Measurements from ENCODE around the gene MSN.
"Not testable (repeated sequence)": the region's sequence is repeated elsewhere in the genome, so short reads cannot be mapped to it uniquely, and the experiment has no call there.

The MSN gene

DNA sequence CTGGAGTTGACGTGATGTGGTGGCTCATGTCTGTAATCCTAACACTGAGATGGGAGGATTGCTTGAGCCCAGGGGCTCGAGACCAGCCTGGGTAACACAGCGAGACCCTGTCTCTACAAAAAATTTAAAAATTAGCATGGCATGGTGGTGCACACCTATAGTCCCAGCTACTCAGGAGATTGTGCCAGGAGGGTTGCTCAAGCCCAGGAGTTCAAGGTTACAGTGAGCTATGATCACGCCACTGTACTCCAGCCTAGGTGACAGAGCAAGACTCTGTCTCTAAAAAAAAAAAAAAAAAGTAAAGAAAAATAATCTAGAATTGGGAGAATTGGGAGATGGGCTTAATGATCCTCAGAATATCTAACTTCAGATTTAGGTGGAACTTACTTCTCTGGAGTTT is 51.1 kb downstream of the MSN start:
- DNase-seq (ENCODE audit: low read depth in 2 of 2) = no peak

GRCh38 chrX:65720381-65720964 is 53.0 kb downstream of the MSN start:
- DNase-seq (ENCODE audit: low read depth in 2 of 2) = no peak

- DNase-seq (ENCODE audit: low read depth in 2 of 2) = no peak
These were observed 56.3 kb downstream of the MSN start for GRCh38 chrX:65723706-65724105.

DNA sequence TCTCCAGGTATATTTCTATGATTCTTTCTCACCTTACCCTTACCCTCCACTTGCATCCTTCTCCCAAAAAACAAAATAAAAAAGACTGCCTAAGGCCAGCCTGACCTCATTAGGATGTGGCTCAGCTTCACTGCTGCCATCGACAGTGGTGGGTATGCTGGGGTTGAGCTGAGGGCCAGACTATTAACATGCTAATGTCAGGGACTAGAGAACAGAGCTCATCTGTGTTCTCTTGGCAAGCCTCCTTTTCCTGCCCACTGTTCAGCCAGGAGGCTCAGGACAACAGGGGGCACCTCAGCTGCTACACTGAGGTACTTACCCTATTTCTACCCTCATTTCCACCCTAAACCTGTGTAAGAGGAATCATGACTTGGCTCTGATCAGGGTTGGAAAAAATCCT is 59.3 kb downstream of the MSN start:
- no peak for DNase-seq (ENCODE audit: low read depth in 2 of 2)

- peak in 1 of 2 donors; percentile 5 for DNase-seq (ENCODE audit: low read depth in 2 of 2)
These were observed 64.3 kb downstream of the MSN start for GRCh38 chrX:65731684-65732289.

DNA sequence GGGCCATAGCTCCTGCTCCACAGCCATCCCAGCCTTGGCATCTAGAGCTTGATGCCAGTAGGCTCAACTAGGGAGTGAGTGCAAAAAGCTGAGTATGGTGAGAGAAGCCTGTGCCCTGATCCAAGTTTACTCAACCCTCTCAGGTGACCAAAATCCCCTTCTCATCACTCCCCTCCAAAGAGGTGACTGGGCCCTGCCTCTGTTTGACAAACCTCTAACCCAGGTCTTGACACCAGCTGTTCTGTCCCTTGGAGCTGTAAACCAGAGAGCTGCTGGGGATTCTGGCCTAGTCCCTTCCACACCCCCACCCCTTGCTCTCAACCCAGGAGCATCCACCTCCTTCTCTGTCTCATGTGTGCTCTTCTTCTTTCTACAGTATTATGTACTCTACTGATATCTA is 73.5 kb downstream of the MSN start:
- DNase-seq (ENCODE audit: low read depth in 2 of 2) = no peak

- no peak for DNase-seq (ENCODE audit: low read depth in 2 of 2)
These were observed 74.4 kb downstream of the MSN start for GRCh38 chrX:65741823-65742222.

- DNase-seq (ENCODE audit: low read depth in 2 of 2) = no peak
These were observed 77.5 kb downstream of the MSN start for GRCh38 chrX:65744965-65745364.

- no peak for DNase-seq (ENCODE audit: low read depth in 2 of 2)
These were observed 78.0 kb downstream of the MSN start for GRCh38 chrX:65745427-65745826.

- no peak for DNase-seq (ENCODE audit: low read depth in 2 of 2)
These were observed 78.5 kb downstream of the MSN start for GRCh38 chrX:65745992-65746391.

DNA sequence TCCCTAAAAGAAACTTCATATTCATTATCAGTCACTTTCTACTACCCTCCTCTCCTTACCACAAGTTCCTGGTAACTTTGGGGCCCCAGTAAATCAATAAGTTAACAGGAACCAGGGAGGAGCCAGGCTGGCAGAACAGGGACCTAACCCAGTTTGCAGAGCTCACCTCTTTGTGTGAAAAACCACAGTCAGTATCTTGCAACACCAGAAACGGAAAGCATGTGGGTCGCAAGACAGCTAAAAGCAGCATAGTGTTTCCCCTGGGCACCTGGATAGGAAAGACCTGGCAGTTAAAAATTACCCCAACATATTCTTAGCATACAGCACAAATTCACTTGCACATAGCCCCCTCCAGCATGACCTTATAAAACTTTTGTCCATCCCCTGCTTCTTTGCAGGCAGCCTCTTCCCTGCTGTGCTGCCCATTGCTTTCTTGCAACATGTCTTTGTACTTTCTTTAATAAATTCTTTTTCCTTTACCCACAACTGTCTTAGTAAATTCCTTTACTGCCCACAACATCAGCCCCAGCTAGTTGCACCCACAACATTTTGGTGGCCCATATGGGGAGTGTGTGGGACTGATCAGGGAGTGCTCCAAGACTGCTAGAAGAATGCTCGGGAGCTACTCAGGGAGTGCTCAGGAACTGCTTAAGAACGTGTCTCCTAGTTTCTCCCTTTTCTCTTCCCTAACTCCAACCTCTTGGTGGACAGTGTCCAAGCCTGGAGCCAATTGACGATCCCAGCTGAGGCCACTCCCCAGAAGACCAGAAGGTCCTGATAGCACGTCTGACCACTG is 83.4 kb downstream of the MSN start:
- peak in 1 of 2 donors; percentile 16 for DNase-seq (ENCODE audit: low read depth in 2 of 2)

- DNase-seq (ENCODE audit: low read depth in 2 of 2) = no peak
These were observed 84.1 kb downstream of the MSN start for GRCh38 chrX:65751519-65751918.

DNA sequence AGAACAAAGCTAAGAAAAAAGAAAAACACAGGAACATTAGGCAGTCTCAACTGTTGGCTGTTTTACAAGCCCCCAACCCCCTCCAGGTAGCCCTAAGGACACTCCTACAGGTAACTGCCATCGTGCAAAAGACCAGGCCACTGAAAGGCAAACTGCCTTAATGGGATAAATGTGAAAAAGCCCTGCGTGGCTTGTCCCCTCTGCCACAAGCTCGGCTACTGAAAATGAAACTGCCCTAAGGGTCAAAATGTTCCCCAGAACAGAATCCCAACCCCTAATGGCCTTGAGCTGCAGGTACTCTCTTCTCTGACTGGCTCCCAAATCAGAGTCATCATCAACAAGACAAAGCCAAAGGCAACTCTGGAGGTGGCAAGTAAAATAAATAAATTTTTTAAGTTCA is 84.8 kb downstream of the MSN start:
- DNase-seq (ENCODE audit: low read depth in 2 of 2) = no peak

- no peak for DNase-seq (ENCODE audit: low read depth in 2 of 2)
These were observed 88.3 kb downstream of the MSN start for GRCh38 chrX:65755786-65756185.

DNA sequence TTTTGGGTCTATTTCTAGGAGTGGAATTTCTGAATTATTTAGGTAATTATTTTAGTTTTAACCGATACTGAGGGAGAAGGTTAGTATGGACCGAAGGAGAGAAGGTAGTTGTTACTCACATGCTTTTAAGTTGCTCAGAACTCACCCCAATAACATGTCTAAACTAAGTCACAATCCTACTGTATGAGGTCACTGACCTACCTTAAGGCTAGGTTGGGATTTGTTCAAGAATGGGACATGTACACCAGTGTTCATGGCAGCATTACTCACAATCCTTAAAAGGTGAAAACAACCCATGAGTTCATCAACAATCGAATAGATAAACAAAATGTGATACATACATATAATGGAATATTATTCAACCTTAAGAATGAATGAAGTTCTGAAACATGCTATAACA is 90.5 kb downstream of the MSN start:
- DNase-seq (ENCODE audit: low read depth in 2 of 2) = no peak

DNA sequence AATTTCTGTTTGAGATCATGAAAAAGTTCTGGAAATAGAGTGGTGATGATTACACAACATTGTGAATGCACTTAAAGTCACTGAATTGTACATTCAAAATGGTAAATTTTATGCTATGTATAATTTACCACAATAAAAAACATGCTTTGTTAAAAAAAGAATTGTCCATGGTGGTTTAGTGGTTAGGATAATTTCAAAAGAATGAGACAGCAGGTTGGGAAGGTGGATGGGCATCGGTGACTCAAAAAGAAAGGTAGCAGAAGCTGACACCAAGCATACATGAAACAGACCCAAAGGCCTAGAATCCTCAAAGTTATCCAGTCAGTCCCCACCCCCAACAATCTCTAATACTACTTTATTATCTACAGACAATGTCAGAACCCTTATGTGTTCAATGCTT is 91.1 kb downstream of the MSN start:
- DNase-seq (ENCODE audit: low read depth in 2 of 2) = no peak

GRCh38 chrX:65759525-65759924 is 92.1 kb downstream of the MSN start:
- DNase-seq (ENCODE audit: low read depth in 2 of 2) = not testable (repeated sequence)

- no peak for DNase-seq (ENCODE audit: low read depth in 2 of 2)
These were observed 102.3 kb downstream of the MSN start for GRCh38 chrX:65769564-65770292.

- no peak for DNase-seq (ENCODE audit: low read depth in 2 of 2)
These were observed 105.4 kb downstream of the MSN start for GRCh38 chrX:65772842-65773241.

GRCh38 chrX:65781845-65782244 is 114.4 kb downstream of the MSN start:
- DNase-seq (ENCODE audit: low read depth in 2 of 2) = no peak

GRCh38 chrX:65783746-65784145 is 116.3 kb downstream of the MSN start:
- no peak for DNase-seq (ENCODE audit: low read depth in 2 of 2)

Data from stimulated activated CD8-positive, alpha-beta memory T cell treated with anti-CD3 and anti-CD28 coated beads, Interleukin-2, amount 100 ng/mL, for 48 hours (primary cell).